ENCODE measurements around the gene TCEANC2. TPM values are rescaled to one million over a fixed set of nuclear protein-coding genes. Genes with fewer than 3 reads are reported as not detected.

TCEANC2 gene
- total and polyA plus RNA-seq, 2 of the 4 experiments (the other 2 are of a cell fraction), result 2.4 to 3.2 TPM

DNA sequence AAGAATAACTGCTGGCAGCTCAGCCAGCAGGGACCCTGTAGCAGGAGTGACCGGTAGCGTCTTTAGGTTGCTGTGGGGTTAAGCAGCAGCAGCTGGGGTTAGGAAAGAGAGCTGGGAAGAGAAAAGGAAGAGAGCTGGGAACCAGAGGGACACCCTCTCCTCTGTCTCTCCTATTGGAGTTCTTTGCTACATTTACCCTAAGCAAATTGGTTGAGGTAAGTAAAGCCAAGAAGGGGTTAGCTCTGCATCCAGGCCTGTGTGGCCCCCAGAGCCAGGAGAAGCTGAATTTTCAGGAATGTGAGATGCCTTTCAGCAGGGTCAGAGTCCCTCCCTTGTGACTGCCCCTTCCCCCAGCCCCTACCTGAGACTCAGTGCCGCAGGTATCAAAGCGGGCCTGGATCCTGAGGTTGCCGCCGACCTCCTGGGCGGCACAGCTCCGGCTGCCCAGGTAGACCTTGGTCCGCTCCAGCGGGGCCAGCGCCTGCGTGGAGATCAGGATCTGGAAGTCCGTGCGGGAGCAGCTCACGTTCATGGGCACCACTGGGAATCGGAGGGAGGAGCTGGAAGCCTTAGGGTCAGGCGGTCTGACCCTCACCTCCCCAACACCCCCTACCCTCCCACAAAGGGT, 83.0 kb downstream of the TCEANC2 start (continued):
- no peak for TF ChIP-seq RAD21 (IDR thresholded peaks at IDR 0.05; ENCODE audit: low read length)

- ATAC-seq (ENCODE audit: low read depth) (no peak), DNase-seq (no peak)
- no peaks in the 10 kb centered on the region for H3K36me3 ChIP-seq (ENCODE audit: control insufficient read depth, insufficient read depth, low read length)
- no peak overlapping the region for H3K4me2 ChIP-seq (ENCODE audit: low read depth, low read length)
- 0 out of 2 replicates have a peak overlapping the region, but pooled peaks have one; percentile 5 for H3K18ac ChIP-seq (ENCODE audit: low read depth, low read length)
- no peak overlapping the region; a peak in 1 of 4 replicates for H4K8ac ChIP-seq (ENCODE audit: low read depth in 2 of 2, low read length in 2 of 2)
- H3K56ac ChIP-seq (ENCODE audit: extremely low read depth, insufficient read depth, low read length), result no peak overlapping the region
- no peak overlapping the region for H3K9ac ChIP-seq (ENCODE audit: low read depth, low read length)
- no peaks in the 10 kb centered on the region for H3K79me1 ChIP-seq (ENCODE audit: low read depth in 1 of 2, low read length in 2 of 2)
- BruUV-seq (replicated peaks), result no TSS peak
- H3K9me1 ChIP-seq (ENCODE audit: insufficient read depth, low read length), result peaks cover 19% of the 10 kb centered on the region
- peak overlapping the region; percentile 64 for H2AFZ ChIP-seq (replicated peaks; ENCODE audit: low read length, poor library complexity)
- no peaks in the 10 kb centered on the region for H3K9me3 ChIP-seq (ENCODE audit: control insufficient read depth, insufficient read depth, low read length)
- H3K4me1 ChIP-seq (ENCODE audit: control insufficient read depth, insufficient read depth, low read length), result peaks cover 22% of the 10 kb centered on the region
- peak overlapping the region; percentile 43 for H4K91ac ChIP-seq (ENCODE audit: insufficient read depth, low read depth, low read length)
- in situ Hi-C loops (cut with MboI; ENCODE audit: low sequenced_read_pairs), result no loop called here
- no peak overlapping the region for H2BK5ac ChIP-seq (ENCODE audit: low read depth, low read length, poor library complexity, severe bottlenecking)
- dilution Hi-C loops (cut with HindIII; ENCODE audit: low sequenced_read_pairs, unreplicated experiment), result no loop called here
- H2AK9ac ChIP-seq (replicated peaks; ENCODE audit: low read depth, low read length, poor library complexity), result no peak overlapping the region
- no peak overlapping the region for H3K23ac ChIP-seq (ENCODE audit: low read depth, low read length)
- H2BK15ac ChIP-seq (ENCODE audit: low read depth, low read length), result no peak overlapping the region
- peak overlapping the region; percentile 4; the same call in 1 of the 2 replicates for H2BK120ac ChIP-seq (ENCODE audit: low read depth, low read length)
- peak overlapping the region; percentile 36 for H3K4ac ChIP-seq (ENCODE audit: low read depth, low read length)
- H3K27me3 ChIP-seq (ENCODE audit: control insufficient read depth, insufficient read depth, low read length), result no peaks in the 10 kb centered on the region
- no peak overlapping the region for H3K27ac ChIP-seq (ENCODE audit: insufficient read depth, low read length)
- intact Hi-C loops (cut with micrococcal nuclease), result no loop called here
- H2BK20ac ChIP-seq (ENCODE audit: low read depth, low read length), result 0 out of 2 replicates have a peak overlapping the region, but pooled peaks have one; percentile 2
- ChIA-PET CTCF (interaction anchor here (0.5 to 0.6 kb wide), 2 partner anchors 12 to 697 kb away, joined by 3 to 4 read pairs; no protein-coding TSS in a partner anchor), POLR2A (ENCODE audit: unreplicated experiment) (no interaction called here)
- H2AK5ac ChIP-seq (ENCODE audit: low read depth, low read length), result peak overlapping the region; percentile 20; the same call in 1 of the 2 replicates
- TF ChIP-seq RAD21 (IDR thresholded peaks at IDR 0.05; ENCODE audit: low read length) (no peak), MAZ (IDR thresholded peaks at IDR 0.05; ENCODE audit: borderline replicate concordance, low read depth, low read length) (no peak), MAFK (IDR thresholded peaks at IDR 0.05; ENCODE audit: low read depth, low read length) (no peak), CHD1 (IDR thresholded peaks at IDR 0.05; ENCODE audit: low read depth, low read length) (no peak), CTCF (conservative IDR thresholded peaks at IDR 0.05; ENCODE audit: low read depth, low read length) (no peak), POLR2A (IDR thresholded peaks at IDR 0.05; ENCODE audit: low read depth, low read length) (no peak), RCOR1 (IDR thresholded peaks at IDR 0.05; ENCODE audit: insufficient replicate concordance, low read length) (no peak), SMC3 (IDR thresholded peaks at IDR 0.05; ENCODE audit: low read depth, low read length) (no peak), RFX5 (IDR thresholded peaks at IDR 0.05; ENCODE audit: low read depth, low read length) (no peak), MXI1 (IDR thresholded peaks at IDR 0.05; ENCODE audit: borderline replicate concordance, low read depth, low read length) (no peak), FOS (IDR thresholded peaks at IDR 0.05; ENCODE audit: low read depth, low read length) (no peak), NFE2L2 (IDR thresholded peaks at IDR 0.05; ENCODE audit: low read depth, low read length) (no peak), CEBPB (IDR thresholded peaks at IDR 0.05; ENCODE audit: low read depth, low read length) (no peak)
- TF ChIP-seq, protein P1, sequence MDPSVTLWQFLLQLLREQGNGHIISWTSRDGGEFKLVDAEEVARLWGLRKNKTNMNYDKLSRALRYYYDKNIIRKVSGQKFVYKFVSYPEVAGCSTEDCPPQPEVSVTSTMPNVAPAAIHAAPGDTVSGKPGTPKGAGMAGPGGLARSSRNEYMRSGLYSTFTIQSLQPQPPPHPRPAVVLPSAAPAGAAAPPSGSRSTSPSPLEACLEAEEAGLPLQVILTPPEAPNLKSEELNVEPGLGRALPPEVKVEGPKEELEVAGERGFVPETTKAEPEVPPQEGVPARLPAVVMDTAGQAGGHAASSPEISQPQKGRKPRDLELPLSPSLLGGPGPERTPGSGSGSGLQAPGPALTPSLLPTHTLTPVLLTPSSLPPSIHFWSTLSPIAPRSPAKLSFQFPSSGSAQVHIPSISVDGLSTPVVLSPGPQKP (IDR thresholded peaks at IDR 0.05; ENCODE audit: borderline replicate concordance, low read depth, low read length), result no peak
- WGBS, 2 experiments (ENCODE audit: extremely low coverage in 2 of 2, insufficient read length in 1 of 2), result no CpG with 5 or more reads among the region's 7 CpGs
- H3K4me3 ChIP-seq (ENCODE audit: insufficient read depth, low read depth, low read length), result no peak overlapping the region
- H4K20me1 ChIP-seq (ENCODE audit: insufficient read depth, low read length), result no peaks in the 10 kb centered on the region
- H4K5ac ChIP-seq (ENCODE audit: low read depth, low read length), result 0 out of 2 replicates have a peak overlapping the region, but pooled peaks have one; percentile 3
- peak overlapping the region; percentile 53 for H3K14ac ChIP-seq (replicated peaks; ENCODE audit: low read depth, low read length)
Measured at GRCh38 chr1:54136963-54137533, 83.6 kb downstream of the TCEANC2 start.
